D721Med (cell line): ENCODE measurements around the gene MSI2.
A peak's percentile ranks its signal among the peaks of the same experiment; 100 is the strongest.

Experiments
- DNase-seq: peaks from one replicate; pipeline ENCODE4 v3.0.0; 2011; ENCODE audit warnings: low spot score; ENCODE audit not compliant: insufficient read length
- FAIRE-seq: peaks from 2 replicates; lab custom pipeline; 2011; peaks lifted over from hg19 to GRCh38; lab: Jason Lieb, UNC
- CTCF ChIP-seq: IDR thresholded peaks from 2 replicates; pipeline ENCODE4 v1.5.1; 2012; ENCODE audit warnings: mild to moderate bottlenecking, control low read depth; ENCODE audit not compliant: insufficient read depth; ENCODE audit errors: missing control alignments

Gene MSI2

GRCh38 chr17:57723427-57724025, 467.2 kb downstream of the MSI2 start:
- TF ChIP-seq CTCF = no peak
- FAIRE-seq (no peak), DNase-seq (no peak)

GRCh38 chr17:57724026-57724728, 467.9 kb downstream of the MSI2 start:
- DNase-seq = peak; percentile 66
- no peak for FAIRE-seq
- no peak for TF ChIP-seq CTCF

GRCh38 chr17:57724729-57725125, 468.4 kb downstream of the MSI2 start:
- no peak for TF ChIP-seq CTCF
- DNase-seq (no peak), FAIRE-seq (no peak)

- no peak for TF ChIP-seq CTCF
- no peak for FAIRE-seq
Measured at GRCh38 chr17:57726213-57726790, 470.0 kb downstream of the MSI2 start.

GRCh38 chr17:57726838-57727237, 470.5 kb downstream of the MSI2 start:
- FAIRE-seq (no peak), DNase-seq (no peak)
- TF ChIP-seq CTCF = no peak

More at GRCh38 chr17:57726213-57726790, 470.0 kb downstream of the MSI2 start:
- DNase-seq = no peak

- FAIRE-seq (no peak), DNase-seq (no peak)
- no peak for TF ChIP-seq CTCF
Measured at GRCh38 chr17:57727630-57728175, 471.4 kb downstream of the MSI2 start.
